ENCODE results near the gene PLPP3.

The PLPP3 gene

DNA sequence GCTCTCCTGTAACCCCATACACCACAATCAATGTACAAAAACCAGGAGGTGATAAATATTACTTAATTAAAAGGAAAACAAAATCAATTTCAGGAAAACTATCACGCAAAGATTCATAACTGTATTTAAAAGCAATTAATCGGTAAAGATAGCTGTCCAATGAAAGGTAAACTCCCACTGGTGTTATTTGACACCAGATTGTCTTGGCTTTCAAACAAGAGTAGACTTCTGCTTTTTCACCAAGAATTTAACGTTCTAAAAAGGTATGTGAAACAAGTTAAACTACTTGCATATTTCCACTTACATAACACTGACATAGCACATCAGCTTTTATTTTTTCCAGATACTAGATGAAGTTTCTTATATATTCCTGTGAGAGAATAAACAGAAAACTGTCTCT lies 3.5 kb downstream of the PLPP3 start:
- no peak for DNase-seq

DNA sequence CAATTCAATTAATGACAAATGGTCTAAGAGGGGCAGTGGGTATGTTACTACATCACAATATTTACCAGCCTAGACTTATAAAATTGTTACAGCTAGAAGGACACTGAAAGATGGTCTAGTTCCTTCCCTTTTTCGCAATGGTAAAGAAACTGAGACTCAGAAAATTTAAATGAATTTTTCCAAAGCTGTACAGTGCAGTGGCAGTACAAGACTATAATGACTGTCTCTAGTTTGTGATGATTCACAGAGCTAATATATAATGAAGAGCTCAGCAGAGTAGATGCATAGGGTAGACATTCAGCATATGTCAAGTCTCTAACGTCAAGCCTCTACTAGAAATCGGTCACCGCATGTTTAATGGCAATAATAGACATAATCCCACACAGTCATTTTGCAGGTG lies 4.6 kb downstream of the PLPP3 start:
- DNase-seq = no peak

DNA sequence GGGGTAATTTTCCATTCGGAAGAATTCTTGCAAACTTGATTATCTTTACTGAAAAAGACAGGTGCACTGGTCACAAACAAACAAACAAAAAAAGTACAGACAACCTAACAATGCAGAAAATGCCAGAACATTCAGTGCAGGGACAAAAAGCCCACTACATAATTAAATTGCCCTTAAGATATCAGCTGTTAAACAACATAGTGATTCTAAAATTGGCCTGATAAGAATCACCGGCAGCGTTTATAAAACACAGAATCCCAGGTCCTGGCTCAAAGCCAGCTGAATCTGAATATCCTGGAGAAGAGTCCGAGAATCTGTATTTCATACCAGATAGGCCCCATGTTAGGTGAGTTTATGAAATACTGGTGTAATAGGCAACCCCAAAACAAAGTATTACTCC lies 6.1 kb downstream of the PLPP3 start:
- DNase-seq = no peak

DNA sequence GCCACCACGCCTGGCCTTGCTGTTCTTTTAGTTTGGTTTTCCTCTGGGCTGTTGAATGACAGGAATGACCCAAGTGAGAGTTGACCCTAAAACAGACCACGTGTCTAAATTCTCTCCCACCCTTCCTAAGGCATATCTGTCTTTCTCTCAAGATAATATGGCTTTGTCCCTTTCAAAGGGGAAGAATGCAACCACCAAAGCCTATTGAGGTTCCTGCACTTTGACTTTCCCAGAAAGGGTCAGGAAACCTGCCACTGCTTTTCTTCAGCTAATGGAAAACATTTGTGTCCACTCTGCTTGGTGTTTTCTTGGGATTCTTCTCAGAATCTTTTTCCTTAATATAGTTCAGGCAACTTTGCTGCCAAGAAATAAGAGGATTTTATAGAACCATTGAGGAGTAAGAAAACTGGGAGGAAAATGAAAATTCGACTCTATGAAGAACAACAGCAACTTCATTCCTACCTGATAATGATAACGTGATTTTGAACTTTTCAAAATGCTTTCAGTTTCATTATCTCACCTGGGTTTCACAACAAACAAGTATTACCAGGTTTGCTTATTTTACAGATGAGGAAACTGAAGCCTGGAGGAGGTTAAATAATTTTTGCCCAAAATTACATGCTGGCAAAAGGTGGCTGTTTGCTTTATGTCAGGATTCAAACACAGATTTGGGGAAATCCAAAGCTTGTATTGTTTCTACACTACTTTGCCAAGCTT lies 6.9 kb downstream of the PLPP3 start:
- DNase-seq = no peak

DNA sequence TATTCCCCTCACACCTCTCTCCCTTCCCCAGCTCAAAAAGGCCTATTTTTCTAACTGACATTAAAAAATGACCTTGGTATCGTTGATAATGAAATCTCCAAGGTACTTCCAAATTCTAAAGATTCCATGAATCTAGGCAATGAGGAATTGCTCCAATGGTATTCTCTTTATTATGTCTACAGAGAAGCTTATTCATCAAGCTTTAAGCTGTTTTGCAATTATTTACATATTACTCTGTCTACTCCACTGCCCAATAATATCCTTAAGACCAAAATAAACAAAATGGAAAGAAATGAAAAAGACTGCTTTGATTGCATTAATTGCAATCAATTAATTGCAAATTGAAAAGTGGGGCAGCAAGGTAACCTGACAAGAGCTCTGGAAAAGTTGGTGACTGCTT lies 7.9 kb downstream of the PLPP3 start:
- DNase-seq = peak; percentile 40

DNA sequence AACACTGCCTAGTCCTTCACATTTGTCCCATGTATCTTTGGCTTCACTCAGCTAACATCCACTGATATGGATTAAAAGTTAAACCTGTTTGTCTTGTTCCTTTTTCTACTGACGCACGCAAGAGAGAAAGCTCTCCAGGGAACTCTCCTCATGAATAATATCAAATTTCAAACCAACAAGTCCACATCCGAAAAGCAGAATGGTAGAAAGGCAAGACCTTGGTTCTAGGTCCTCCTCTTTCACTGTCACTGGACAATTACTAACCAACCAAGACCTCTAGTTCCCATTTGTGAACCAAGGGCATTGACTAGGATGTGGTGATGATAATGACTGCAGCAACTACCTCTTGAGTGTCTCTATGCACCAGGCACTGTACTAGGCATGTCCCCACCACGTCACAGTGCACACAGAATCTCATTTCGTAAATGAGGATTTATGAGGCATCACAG lies 8.4 kb downstream of the PLPP3 start:
- peak; percentile 81 for DNase-seq

DNA sequence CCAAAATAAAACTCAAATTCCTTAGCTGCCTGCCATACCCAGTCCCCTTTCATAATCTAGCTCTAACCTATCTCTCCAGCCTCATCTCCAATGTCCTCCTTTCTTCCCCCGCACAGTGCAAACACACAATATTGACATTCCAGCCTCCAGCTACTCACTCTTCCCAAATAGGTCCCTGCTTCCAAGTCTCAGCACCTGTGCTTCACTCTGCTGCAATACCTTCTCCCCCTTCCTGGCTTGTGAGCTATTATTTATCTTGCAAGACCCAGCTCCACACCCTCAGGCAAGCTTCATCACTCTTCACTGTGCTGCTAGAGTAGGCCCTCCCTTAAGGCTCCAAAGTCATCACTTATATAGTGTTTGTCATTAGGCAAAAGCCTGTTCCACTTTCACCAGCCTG lies 9.7 kb downstream of the PLPP3 start:
- DNase-seq = peak; percentile 49

DNA sequence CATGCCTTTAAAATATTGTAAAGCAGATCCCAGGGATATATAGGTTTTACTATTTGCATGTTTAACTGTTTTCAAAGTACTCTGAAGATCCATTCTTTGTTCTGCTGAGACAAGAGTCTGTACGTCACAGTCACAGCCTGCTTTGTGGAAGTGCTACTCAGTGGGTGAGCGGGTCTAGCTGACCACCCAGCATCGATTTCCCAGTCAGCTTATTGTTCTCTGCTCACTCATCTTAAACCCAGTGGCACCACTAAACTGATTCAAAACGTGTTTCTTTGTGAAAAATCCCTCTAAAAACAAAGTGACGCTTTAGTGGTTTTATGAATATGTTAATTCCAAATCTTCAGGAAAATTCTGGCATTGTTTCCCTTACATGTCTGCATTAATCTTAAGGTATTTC lies 12.4 kb downstream of the PLPP3 start:
- no peak for DNase-seq

DNA sequence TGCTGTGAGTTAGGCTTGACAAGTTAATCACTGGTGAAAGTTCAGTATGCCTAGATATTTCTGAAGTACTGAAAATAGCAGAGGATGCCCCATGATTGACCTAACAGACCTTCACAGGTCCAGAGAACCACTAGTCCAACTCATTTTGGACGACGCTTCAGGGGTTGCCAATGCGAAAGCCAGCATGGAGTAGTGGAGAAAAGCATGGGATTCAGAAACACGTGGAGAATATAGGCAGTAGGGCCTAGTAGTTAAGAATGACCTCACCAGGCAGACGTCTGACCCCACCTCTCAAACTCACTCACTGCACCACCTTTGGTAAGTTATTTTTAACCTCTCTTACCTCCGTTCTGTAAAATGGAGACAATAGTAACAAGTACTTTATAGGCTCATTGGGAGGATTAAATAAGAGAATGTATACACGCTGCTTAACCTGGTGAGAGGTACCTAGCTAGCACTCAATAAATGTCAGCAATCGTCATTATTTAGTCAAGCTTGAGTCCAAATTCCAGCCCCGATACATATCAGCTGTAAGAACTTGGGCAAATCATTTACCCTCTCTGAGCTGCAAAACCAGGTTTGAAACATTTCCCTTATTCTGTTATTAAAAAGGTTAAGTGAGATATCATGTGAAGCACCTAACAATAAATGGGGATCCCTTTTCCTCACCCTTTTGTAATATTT lies 13.2 kb downstream of the PLPP3 start:
- DNase-seq = no peak

DNA sequence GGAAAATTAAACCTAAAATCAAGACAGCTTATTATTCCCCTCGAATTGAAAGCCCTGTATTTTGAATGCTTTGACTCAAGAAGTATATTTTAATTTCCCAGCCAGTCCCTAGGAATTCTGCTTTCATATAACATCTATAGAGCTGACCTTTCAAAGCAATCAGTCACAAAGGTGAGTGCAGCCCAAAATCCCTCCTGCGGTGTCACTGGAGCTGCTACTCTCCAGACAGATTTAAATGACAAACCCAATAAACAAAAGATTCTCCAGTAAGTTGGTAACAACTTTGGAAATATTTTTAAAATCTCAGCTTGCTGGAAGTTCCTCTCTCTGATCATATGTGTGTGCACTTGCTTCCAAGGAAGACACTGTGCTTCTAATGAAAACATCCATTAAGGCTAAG lies 14.7 kb downstream of the PLPP3 start:
- DNase-seq = no peak

DNA sequence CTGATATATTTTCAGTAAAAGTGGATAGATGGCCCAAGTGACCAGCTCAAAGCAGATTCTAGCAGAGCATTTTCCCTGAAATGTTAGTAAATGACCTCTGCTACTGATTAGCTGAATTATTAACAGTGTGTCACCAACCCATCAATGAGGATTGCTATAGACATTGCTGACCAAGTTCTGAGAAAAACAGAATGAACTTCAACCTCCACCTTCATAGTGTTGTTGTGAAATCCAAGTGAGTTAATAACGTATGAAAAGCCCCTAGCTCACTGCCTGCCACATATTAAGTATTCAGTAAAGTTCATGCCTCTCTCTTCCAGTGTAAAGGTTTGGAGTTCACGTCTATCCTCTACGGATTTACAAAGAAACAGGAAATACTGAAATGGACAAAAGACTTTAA lies 15.8 kb downstream of the PLPP3 start:
- no peak for DNase-seq

DNA sequence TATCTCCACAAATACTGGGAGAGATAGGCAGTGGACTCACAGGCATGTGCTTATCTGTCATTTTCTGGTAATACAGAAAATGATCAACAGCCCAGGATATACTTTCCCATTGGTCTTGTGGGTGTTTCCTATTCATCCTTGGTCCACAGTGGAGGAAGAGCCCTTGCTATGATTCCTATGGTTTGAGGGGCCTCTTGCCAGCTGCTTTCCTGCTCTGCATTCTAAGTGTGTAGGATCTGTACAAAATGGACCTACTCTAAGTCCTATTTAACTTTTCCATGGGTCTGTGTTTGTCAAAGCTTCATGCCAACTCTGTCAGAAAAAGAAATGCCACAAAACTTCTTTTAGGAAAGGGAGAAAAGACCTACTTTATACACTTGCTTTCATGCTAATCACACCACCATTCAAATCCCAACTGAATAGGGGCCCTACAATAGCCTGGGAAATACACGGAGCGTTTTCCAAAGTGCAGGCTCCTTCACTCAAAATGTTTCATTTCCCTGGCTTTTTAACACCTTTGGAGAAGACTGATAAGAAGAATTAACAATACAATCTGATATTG lies 16.4 kb downstream of the PLPP3 start:
- no peak for DNase-seq

DNA sequence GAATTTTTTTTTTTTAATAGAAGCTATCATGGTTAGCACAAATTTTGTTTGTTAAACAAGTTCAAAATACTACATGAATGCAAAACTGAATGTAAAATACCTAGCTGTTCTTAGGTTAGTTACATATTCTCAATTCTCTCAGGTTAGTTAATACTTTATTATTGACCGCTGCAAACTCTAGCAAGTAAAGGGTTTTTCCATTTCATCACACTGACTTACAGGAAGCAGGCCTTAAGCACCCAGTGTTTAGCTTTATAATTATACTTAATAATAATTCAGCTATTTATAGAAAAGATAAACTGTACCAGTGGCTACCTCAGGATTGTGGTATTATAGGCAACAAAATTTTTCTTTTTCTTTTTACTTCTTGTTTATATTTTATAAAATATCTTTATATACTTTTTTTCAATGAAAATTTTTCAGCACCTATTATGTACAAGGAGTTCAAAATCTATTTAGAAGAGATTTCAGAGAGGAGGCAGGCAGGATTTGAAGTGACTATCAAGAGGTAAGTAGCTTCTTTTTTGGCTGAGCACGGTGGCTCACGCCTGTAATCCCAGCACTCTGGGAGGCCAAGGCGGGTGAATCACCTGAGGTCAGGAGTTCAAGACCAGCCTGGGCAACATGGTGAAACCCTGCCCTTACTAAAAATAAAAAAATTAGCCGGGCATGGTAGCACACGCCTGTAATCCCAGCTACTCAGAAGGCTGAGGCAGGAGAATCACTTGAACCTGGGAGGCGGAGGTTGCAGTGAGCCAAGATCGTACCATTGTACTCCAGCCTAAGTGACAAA lies 17.9 kb downstream of the PLPP3 start:
- DNase-seq = no peak

DNA sequence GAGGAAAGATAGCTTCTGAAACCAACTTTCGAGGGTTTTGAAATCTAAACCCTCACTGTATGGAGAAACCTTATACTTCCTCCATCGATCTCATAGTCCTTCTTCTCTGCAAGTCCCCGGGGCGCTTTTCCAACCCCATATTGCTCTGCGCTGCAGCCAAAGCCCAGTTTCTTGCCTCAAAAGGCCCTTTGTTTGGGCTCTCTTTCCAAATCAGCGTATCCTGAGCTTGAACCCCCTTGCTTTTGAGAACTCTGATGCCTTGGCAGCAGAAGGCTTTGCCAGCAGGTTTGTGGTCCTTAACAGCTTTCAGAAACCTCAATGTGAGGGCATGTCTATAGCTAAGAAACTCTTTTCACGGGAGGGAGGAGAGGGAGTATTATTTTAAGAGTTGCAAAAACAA lies 21.6 kb downstream of the PLPP3 start:
- no peak for DNase-seq

DNA sequence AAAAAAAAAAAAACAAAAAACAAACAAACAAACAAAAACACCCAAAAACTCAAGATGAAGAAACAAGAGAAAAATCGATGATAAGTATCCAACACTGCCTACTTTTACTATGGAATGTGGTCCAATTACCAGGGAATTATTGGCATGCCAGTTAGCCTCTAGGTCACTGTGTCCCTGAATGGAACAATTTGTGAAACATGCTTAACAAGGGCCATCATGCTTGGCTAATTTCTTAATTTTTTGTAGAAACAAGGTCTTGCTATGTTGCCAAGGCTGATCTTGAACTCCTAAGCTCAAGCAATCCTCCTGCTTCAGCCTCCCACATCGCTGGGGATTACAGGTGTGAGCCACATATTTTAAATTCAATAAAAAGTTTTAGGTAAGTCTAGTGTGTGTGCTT lies 23.9 kb downstream of the PLPP3 start:
- no peak for DNase-seq

DNA sequence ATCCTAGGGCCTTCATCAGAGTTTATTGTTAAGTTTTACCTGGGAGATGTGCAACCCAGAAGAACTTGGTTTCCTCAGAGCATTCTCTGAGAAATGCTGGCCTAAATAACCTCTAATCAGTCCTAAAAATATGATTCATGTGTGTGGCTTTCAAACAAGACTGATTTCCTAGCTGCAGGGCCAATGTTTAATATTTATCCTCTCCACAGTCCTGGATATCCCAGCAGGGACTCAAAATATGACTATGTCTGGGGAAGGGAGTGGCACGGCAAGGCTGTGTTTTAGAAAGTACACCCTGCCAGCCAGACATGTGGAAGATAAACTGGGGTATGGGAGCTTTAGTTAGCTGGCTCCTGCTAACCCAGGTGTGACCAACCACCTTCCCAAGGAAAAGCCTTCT lies 26.3 kb downstream of the PLPP3 start:
- no peak for DNase-seq

DNA sequence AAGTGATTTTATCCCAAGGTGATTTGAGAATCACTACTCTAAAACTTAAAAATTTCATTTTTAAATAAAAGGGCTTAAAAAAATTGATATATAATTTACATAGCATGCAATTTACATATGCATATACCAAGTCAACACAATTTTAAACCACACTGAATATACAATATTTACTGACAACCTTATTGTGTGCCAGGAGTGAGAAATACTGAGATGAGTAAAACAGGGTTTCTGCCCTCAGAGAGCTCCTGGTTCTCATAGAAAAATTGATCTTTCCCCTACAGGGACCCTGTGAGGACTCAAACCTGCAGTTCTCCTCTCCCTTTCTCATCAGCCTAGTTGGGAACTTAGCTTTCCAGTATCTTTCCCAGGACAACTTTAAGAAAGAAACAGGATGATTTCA lies 27.0 kb downstream of the PLPP3 start:
- DNase-seq = no peak

DNA sequence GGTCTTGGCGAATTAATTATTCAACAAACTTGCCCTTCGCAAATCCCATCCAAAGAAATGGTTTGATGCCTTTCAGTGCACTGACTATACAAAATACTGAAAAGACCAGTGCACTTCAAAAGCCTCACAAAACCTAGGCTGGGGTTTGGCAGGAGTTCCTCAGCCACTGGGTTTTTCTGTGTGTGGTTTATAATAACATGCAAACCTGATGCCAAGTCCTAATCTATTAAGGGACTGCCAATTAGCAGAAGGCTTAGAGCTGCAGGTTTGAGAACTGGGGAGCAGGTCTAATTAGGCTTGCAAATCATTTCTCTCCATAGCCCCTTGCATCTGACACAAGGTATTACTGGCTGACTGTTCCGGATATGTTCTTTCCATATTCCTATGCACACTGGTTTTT lies 27.7 kb downstream of the PLPP3 start:
- peak; percentile 88 for DNase-seq

DNA sequence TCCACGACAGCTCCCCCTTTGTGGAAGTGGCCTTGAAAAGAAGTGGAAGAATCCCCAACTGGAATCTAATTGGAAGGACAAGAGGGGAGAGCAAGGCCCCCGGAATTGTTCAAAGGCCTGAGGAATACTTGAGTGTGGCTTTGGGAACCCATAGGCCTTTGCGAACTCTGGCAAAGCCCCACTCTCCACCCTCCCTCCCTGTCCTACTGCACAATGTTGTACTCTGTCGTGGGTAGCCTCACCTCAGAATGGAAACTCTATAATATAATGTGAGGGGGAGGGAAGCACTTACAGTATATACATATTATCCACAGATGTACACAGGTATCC lies 28.5 kb downstream of the PLPP3 start:
- no peak for DNase-seq

DNA sequence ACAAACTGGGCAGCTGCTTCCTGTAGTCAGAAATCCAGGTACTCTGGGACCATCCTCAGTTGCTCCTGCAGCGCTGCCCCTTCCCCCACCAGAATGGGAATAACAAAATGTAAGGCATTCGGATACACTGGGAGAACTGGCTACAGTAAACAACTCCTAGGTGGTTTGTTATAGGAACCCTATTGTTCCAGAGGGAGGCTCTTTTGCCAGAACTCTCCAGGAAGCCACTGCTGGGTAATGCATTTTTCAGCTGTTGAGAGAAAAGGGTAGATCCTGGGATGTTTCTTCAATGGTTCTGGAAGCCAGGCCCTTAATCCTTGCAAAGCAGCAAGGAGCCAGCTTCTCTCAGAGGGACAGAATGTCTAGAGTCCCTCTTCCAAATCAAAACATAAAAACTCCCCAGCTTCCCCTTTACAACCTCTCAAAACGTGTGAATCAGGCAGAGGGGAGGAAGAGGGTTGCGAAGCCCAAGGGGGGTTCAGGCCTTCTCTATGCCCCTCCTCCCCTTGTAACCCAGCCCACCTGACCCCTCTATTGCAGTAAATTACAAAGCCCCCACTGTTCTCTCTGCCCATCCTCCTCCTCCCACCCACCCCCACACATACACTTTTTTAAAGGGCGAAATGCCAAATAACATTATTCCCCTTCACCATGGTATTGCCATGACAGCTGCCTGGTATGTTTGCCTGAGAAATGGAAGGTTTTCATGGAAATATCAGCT lies 29.1 kb downstream of the PLPP3 start:
- no peak for DNase-seq

DNA sequence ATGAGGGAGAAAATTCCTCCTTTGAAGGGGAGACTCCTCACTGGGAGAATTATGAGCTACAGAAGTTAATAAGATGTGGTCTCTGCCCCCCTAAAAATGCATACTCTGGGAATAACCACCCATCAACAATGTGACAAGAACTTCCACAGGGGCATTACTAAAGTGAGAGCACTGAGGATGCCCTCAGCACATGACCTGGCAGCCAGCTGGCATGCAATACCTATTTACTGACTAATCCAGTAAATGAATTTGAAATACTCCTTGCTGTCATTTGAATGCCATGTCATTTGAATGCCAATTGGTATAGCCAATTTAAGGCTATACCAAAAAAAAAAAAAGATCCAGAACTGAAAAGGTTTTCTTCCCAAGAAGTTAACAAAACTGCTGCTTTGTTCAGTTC lies 30.8 kb downstream of the PLPP3 start:
- no peak for DNase-seq

DNA sequence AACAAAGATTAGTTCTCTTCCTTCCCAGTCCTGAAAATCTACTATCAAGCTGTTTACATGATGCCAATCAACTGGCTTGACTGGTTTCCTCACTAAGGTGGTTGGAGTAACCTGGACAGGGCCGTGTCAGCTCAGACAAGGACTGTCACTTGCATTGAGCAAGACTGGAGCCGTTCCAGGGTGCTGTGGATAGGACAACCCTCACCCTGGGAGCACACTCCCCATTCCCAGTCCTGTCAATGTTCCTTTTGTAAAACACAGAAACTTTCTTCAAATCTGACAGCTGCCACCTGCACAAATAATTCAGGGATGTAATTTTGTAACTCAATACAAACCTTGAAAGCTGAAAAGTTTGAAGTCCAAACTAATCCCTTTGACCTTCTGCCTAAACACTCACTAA lies 31.4 kb downstream of the PLPP3 start:
- no peak for DNase-seq

DNA sequence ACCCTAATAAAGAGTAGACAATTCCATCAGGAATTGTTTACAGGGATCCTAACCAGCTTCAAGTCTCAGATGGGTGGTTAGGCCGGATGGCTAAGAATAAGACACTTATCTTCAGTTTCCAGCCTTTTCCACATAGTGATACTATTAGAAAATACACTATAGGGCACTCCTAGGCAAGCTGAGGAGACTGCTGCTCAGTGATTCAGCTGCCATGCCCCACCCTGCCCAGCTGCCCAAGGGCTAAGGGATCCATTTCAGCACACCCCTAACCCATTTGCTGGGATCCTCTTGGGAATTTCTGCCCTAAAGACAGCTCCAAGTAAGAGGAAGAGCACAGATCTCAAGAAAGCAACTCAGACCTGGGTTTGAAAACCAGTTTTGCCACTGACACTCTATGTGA lies 31.9 kb downstream of the PLPP3 start:
- no peak for DNase-seq
